HG02588 (cell line): ENCODE measurements around the gene ZNF43.
"Not testable (repeated sequence)": the region's sequence is repeated elsewhere in the genome, so short reads cannot be mapped to it uniquely, and the experiment has no call there.

ENCODE experiments used
- ATAC-seq: cut with Tn5 transposase; IDR thresholded peaks from one replicate; pipeline ENCODE4 v1.9.1; 2021; ENCODE audit warnings: mild to moderate bottlenecking, moderate library complexity; ENCODE audit not compliant: unreplicated experiment

ZNF43 gene

GRCh38 chr19:21835810-21836444, at the start of gene ZNF43:
TSS of gene ZNF43 (minus strand) at chr19:21836182. CDS start at chr19:21836038, 144 bp downstream.
- peak; percentile 95 for ATAC-seq

- not testable (repeated sequence) for ATAC-seq
These were observed 49.5 kb upstream of the ZNF43 start for GRCh38 chr19:21885516-21885915.

DNA sequence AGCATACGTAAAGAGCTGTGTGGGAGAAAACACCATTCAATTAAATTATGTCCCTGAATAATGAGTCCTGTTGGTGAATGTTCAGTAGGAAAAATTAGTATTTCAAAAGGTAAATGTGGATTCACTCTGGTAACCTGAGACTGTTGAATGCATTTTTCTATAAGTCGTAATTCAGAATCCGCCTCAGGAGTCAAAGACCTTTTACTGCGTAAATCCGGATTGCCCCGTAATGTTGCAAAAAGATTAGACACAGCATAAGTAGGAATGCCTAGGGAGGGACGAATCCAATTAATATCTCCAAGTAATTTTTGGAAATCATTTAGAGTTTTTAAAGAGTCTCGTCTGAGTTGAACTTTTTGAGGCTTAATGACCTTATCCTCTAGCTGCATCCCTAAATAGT, 48.8 kb upstream of the ZNF43 start:
- ATAC-seq, result not testable (repeated sequence)

GRCh38 chr19:21883516-21883915, 47.5 kb upstream of the ZNF43 start:
- no peak for ATAC-seq

- ATAC-seq, result not testable (repeated sequence)
These were observed 44.8 kb upstream of the ZNF43 start for GRCh38 chr19:21880761-21881160.

GRCh38 chr19:21878646-21879045, 42.7 kb upstream of the ZNF43 start:
- ATAC-seq, result no peak

DNA sequence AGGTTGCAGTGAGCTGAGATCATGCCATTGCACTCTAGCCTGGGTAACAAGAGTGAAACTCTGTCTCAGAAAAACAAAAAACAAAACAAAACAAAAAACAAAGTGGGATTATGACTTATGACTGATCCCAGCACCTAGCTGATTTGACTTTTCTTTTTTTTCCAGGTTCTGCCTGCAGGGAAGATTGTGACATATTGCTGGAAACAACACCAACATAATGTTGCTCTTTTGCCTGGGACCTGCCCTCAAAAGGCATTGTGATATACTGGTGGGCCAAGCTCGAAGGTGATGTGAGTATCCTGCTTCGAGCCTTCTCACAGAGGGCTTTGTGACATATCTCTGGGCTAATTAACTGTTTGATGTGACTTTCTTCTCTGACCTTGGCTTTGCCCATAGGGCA, 42.0 kb upstream of the ZNF43 start:
- ATAC-seq, result no peak

GRCh38 chr19:21876608-21877007, 40.6 kb upstream of the ZNF43 start:
- ATAC-seq, result not testable (repeated sequence)

- ATAC-seq, result no peak
These were observed 21.0 kb upstream of the ZNF43 start for GRCh38 chr19:21856773-21857514.

DNA sequence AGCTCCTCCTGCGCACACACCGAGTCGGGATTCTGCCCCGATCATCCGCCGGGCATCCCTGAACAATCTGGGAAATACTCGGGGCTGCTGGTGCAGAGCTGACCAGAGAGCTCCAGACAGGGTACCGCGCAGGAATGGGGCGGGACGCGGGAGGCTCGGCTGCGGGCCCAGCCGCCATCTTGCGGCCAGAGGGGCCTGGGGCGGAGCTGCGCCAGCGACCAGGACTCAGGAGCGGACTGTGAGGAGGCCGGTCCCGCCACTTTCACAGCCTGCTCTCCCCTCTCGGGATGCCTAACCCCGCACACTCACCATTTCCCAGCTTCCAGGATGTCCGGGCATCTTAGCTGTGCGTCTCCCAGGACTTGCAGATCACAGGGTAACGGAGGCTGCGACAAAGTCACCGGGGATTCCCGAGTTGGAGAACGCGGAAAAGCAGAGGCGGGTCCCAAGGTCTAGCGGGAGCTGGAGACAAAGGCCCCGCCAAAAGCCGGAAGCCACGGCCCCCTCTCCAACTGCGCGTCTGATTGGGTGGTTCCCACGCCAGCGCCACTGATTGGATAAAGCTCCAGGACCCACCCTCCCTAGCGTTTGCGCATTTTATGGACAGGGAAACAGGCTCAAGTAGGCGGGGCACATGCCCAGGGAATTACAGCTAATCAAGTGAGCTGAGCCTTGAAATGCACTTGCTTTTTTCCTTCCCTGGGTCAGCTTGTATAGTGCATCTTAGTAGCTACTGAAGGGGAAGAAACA, 15.8 kb upstream of the ZNF43 start:
- peak; percentile 95 for ATAC-seq

GRCh38 chr19:21850656-21851255, 14.8 kb upstream of the ZNF43 start:
- ATAC-seq, result no peak

DNA sequence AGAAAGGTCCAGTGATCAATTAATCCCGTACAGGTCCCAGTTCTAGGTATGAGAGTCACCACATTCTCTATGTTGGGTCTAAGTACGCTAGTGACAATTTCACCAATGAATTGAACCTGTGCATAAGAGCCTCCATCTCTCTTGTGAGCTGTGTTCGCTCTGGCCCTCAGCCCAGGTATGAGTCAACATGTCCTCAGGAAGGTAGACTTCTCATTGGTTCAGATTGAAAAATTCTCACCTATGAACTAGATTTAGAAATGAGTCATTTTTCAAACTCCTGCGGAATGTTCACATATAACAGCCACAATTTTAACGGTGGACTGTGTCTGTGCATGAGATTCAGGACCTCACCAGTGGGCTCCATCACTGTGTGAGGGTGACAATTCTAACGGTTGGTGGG, 12.7 kb upstream of the ZNF43 start:
- ATAC-seq, result no peak

- no peak for ATAC-seq
These were observed 7.1 kb upstream of the ZNF43 start for GRCh38 chr19:21843081-21843480.

GRCh38 chr19:21841488-21842097, 5.6 kb upstream of the ZNF43 start:
- no peak for ATAC-seq

DNA sequence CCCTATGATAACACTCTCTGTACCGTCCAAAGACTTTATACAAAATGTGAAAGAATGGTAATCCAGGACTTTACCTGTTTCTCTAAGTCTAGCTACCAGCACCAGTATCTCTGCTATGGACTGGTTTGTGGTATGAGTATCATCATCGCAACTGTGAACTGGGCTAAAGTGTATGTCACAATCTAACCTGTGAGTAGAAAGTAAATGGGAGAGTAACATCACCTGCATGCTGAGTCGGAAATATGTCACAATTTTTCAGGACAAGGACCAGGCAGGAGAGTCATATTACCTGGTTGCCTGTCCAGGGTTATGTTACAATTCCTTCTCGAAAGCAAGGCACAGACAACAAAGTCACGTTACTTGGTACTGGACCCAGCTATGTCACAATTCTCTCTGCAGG, 5.1 kb upstream of the ZNF43 start:
- ATAC-seq, result no peak

GRCh38 chr19:21839976-21840375, 4.0 kb upstream of the ZNF43 start:
- ATAC-seq, result no peak

DNA sequence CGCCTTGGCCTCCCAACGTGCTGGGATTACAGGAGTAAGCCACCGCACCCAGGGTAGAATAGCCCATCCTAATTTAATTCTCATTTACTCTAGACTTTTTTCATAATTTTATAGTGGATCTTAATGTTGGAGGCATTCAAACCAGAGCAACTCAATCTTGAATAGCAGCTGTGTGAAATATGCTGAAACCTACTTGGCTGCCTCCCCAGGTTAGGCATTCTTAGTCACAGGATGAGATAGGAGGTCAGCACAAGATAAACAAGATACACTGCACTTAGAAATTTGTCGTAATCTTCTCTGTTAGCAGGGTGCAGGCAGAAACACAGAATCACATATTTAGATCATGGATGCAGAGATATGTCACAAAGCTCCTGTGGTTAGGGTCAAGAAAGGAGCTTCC, 2.7 kb upstream of the ZNF43 start:
- ATAC-seq, result no peak

GRCh38 chr19:21835429-21835809, 563 bp downstream of the ZNF43 start:
- ATAC-seq, result no peak

DNA sequence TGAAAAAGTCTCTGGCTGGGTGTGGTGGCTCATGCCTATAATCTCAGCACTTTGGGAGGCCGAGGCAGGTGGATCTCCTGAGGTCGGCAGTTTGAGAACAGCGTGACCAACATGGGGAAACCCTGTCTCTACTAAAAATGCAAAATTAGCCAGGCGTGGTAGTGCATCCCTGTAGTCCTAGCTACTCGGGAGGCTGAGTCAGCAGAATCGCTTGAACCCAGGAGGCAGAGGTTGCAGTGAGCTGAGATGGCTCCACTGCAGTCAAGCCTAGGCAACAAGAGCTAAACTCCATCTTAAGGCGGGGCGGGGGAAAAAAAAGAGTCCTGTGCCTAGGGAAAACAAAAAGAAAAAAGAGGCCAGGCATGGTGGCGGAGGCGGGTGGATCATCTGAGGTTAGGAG, 2.2 kb downstream of the ZNF43 start:
- no peak for ATAC-seq

- ATAC-seq, result no peak
These were observed 11.3 kb downstream of the ZNF43 start for GRCh38 chr19:21824679-21825078.

DNA sequence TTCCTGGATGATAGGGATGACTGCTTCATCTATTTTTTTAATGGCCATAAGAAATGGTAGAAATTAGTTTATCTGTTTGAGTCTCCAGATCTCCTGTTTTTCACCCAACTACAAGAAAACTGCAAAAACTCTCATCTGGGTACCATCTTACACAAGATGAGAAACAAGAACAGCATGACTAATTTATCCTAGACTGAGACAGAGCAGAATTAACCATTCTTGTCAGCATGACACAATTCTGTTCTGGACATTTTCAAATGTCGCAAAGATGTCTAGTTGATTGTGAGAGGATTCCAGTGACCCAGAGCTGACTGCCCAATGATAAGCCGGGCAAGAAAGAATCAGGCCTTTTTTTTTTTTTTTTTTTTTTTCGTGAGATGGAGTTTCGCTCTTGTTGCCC, 12.8 kb downstream of the ZNF43 start:
- ATAC-seq, result no peak
